GM12878 (cell line): Measurements from ENCODE around the gene SRRM5. TPM values are rescaled to one million over a fixed set of nuclear protein-coding genes. Genes with fewer than 3 reads are reported as not detected.

ENCODE experiments used
- E2F8 ChIP-seq: fragments of 450-650 bp; IDR thresholded peaks from 2 replicates; pipeline ENCODE4 v1.6.1; 2018; ENCODE audit warnings: mild to moderate bottlenecking, low read depth, moderate library complexity; ENCODE audit not compliant: partially characterized antibody
- JUNB ChIP-seq: IDR thresholded peaks from 2 replicates; pipeline ENCODE4 v1.6.1; 2016; ENCODE audit warnings: antibody characterized with exemption, mild to moderate bottlenecking
- POLR2AphosphoS5 ChIP-seq: IDR thresholded peaks from 2 replicates; pipeline ENCODE4 v1.6.1; 2011; ENCODE audit warnings: mild to moderate bottlenecking, low read length, inconsistent platforms
- POU2F2 ChIP-seq: IDR thresholded peaks from 3 replicates; pipeline ENCODE4 v1.6.1; 2011; ENCODE audit warnings: low read depth, mild to moderate bottlenecking, low read length, borderline replicate concordance
- SP1 ChIP-seq: IDR thresholded peaks from one replicate; pipeline ENCODE4 v1.6.1; 2011; ENCODE audit warnings: low read depth, low read length
- SUPT20H ChIP-seq: IDR thresholded peaks from 2 replicates; pipeline ENCODE4 v1.6.1; 2011; ENCODE audit warnings: low read depth, mild to moderate bottlenecking, low read length, moderate library complexity, borderline replicate concordance; ENCODE audit not compliant: control insufficient read depth
- ZBTB33 ChIP-seq: fragments of 450-650 bp; IDR thresholded peaks from 2 replicates; pipeline ENCODE4 v1.6.1; 2017; ENCODE audit warnings: mild to moderate bottlenecking
- ZNF384 ChIP-seq: IDR thresholded peaks from 2 replicates; pipeline ENCODE4 v1.6.1; 2012; ENCODE audit warnings: low read depth, mild to moderate bottlenecking, low read length, improper control_type of control experiment, borderline replicate concordance
- polyA plus RNA-seq, 11 experiments: library from polyadenylated mRNA; depleted of rRNA in 4 of 11; unstranded in 6 of 11; stranded (reverse) in 5 of 11; fragments of >200 nt; fragmentation: Nextera tagmentation in 4 of 11; fragmentation: Illumina TruSeq in 1 of 11; extraction: Ambion mirVana in 4 of 11; extraction: Trizol in 1 of 11; gene quantifications; 1 replicate in 1 of 11; 2 replicates in 10 of 11; pipeline versions ENCODE4 v1.2.1 to v1.2.3, GENCODE V29; 2011 to 2016; ENCODE audit warnings: inconsistent platforms in 2 of 11, missing spikeins in 2 of 11, low read depth in 1 of 11
- total RNA-seq, 4 experiments: library from RNA; depleted of rRNA in 3 of 4; stranded (reverse); fragments of >200 nt in 3 of 4; fragmentation: Illumina TruSeq in 1 of 4; extraction: Trizol in 1 of 4; gene quantifications; 2 replicates each; pipeline versions ENCODE4 v1.2.1 to v1.2.3, GENCODE V29; 2013 to 2021

Gene SRRM5
- total and polyA plus RNA-seq, 10 of the 15 experiments (the other 5 are each of a cell fraction or from before 2014, with no cell fraction given), result 0.06 to 0.38 (median 0.24) TPM; not detected in 2

- TF ChIP-seq ZBTB33, result no peak
- no peak for TF ChIP-seq JUNB
- TF ChIP-seq E2F8, result no peak
- TF ChIP-seq POU2F2, result no peak
- no peak for TF ChIP-seq POLR2AphosphoS5
- no peak for TF ChIP-seq SP1
- TF ChIP-seq SUPT20H, result no peak
- TF ChIP-seq ZNF384, result no peak
These were observed 11.1 kb downstream of the SRRM5 start (continued) for GRCh38 chr19:43622956-43623355.
